ENCODE data around the gene RNF123. TPM values are rescaled to one million over a fixed set of nuclear protein-coding genes. Genes with fewer than 3 reads are reported as not detected.
"Not testable (repeated sequence)": the region's sequence is repeated elsewhere in the genome, so short reads cannot be mapped to it uniquely, and the experiment has no call there.

The RNF123 gene
- total RNA-seq, 2 experiments from 2014 or later: 20.3 to 21.5 TPM

- H3K4me3 Mint-ChIP-seq; DNase-seq; H3K27me3 Mint-ChIP-seq (ENCODE audit: low read depth); CTCF ChIA-PET; H3K36me3 Mint-ChIP-seq (ENCODE audit: low read depth); H3K27ac Mint-ChIP-seq; H3K9me3 Mint-ChIP-seq: not testable (repeated sequence)
- H3K4me1 Mint-ChIP-seq (ENCODE audit: low read depth): peaks cover 23% of the 10 kb centered on the region
- intact Hi-C loops (cut with micrococcal nuclease): loop anchor here (5.0 kb wide), 1 partner anchor 36 kb away; the partner anchor contains the start of gene GMPPB
Measured at GRCh38 chr3:49685846-49686245, 3.5 kb upstream of the RNF123 start.

- H3K27ac Mint-ChIP-seq; CTCF ChIA-PET; H3K9me3 Mint-ChIP-seq; H3K27me3 Mint-ChIP-seq (ENCODE audit: low read depth); H3K36me3 Mint-ChIP-seq (ENCODE audit: low read depth): not testable (repeated sequence)
- intact Hi-C loops (cut with micrococcal nuclease): loop anchor here (5.0 kb wide), 1 partner anchor 36 kb away; the partner anchor contains the start of gene GMPPB
- Mint-ChIP-seq H3K4me3 (peak overlapping the region; percentile 41), H3K4me1 (ENCODE audit: low read depth) (peaks cover 28% of the 10 kb centered on the region)
- peak; percentile 22 for DNase-seq
Measured at GRCh38 chr3:49686346-49686745, 3.0 kb upstream of the RNF123 start.

- H3K27ac Mint-ChIP-seq; CTCF ChIA-PET; H3K27me3 Mint-ChIP-seq (ENCODE audit: low read depth); H3K36me3 Mint-ChIP-seq (ENCODE audit: low read depth); H3K9me3 Mint-ChIP-seq: not testable (repeated sequence)
- intact Hi-C loops (cut with micrococcal nuclease): loop anchor here (5.0 kb wide), 1 partner anchor 35 kb away; the partner anchor contains the start of gene GMPPB
- Mint-ChIP-seq H3K4me1 (ENCODE audit: low read depth) (peaks cover 28% of the 10 kb centered on the region), H3K4me3 (peak overlapping the region; percentile 21)
- peak; percentile 27 for DNase-seq
Measured at GRCh38 chr3:49686769-49687423, 2.5 kb upstream of the RNF123 start.

GRCh38 chr3:49687424-49687795 lies 1.9 kb upstream of the RNF123 start:
- H3K9me3 Mint-ChIP-seq; DNase-seq; CTCF ChIA-PET; H3K27me3 Mint-ChIP-seq (ENCODE audit: low read depth); H3K27ac Mint-ChIP-seq; H3K36me3 Mint-ChIP-seq (ENCODE audit: low read depth): not testable (repeated sequence)
- intact Hi-C loops (cut with micrococcal nuclease): loop anchor here (5.0 kb wide), 1 partner anchor 35 kb away; the partner anchor contains the start of gene GMPPB
- peaks cover 28% of the 10 kb centered on the region for H3K4me1 Mint-ChIP-seq (ENCODE audit: low read depth)
- peak overlapping the region; percentile 21 for H3K4me3 Mint-ChIP-seq

GRCh38 chr3:49688338-49689045 lies 865 bp upstream of the RNF123 start:
- CTCF ChIA-PET: interaction anchor here (0.7 kb wide), 1 partner anchor 149 kb away, joined by 3 read pairs; no protein-coding TSS in a partner anchor

GRCh38 chr3:49689908-49690624 lies 709 bp downstream of the RNF123 start:
- peaks cover 33% of the 10 kb centered on the region for H3K4me1 Mint-ChIP-seq (ENCODE audit: low read depth)
- peak overlapping the region; percentile 37 for H3K27ac Mint-ChIP-seq
- CTCF ChIA-PET; H3K9me3 Mint-ChIP-seq; DNase-seq; H3K27me3 Mint-ChIP-seq (ENCODE audit: low read depth); H3K36me3 Mint-ChIP-seq (ENCODE audit: low read depth): not testable (repeated sequence)
- intact Hi-C loops (cut with micrococcal nuclease): loop anchor here (1.0 to 5.0 kb wide), 2 partner anchors 16 to 32 kb away; partner anchors contain the start of genes APEH and GMPPB
- peak overlapping the region; percentile 97 for H3K4me3 Mint-ChIP-seq

More at GRCh38 chr3:49688338-49689045, 865 bp upstream of the RNF123 start:
- Mint-ChIP-seq H3K27ac (peak overlapping the region; percentile 83), H3K4me1 (ENCODE audit: low read depth) (peaks cover 31% of the 10 kb centered on the region), H3K4me3 (peak overlapping the region; percentile 97)
- not testable (repeated sequence) for H3K36me3 Mint-ChIP-seq (ENCODE audit: low read depth); DNase-seq; H3K9me3 Mint-ChIP-seq; H3K27me3 Mint-ChIP-seq (ENCODE audit: low read depth)
- intact Hi-C loops (cut with micrococcal nuclease): loop anchor here (1.0 to 5.0 kb wide), 2 partner anchors 14 to 34 kb away; partner anchors contain the start of genes APEH and GMPPB

GRCh38 chr3:49690856-49691255 lies 1.5 kb downstream of the RNF123 start:
- H3K27ac Mint-ChIP-seq; H3K9me3 Mint-ChIP-seq; H3K27me3 Mint-ChIP-seq (ENCODE audit: low read depth); CTCF ChIA-PET; intact Hi-C loops (cut with micrococcal nuclease); DNase-seq; H3K36me3 Mint-ChIP-seq (ENCODE audit: low read depth): not testable (repeated sequence)
- Mint-ChIP-seq H3K4me1 (ENCODE audit: low read depth) (peaks cover 33% of the 10 kb centered on the region), H3K4me3 (peak overlapping the region; percentile 97)

GRCh38 chr3:49691481-49691880 lies 2.1 kb downstream of the RNF123 start:
- H3K27ac Mint-ChIP-seq; DNase-seq; CTCF ChIA-PET; intact Hi-C loops (cut with micrococcal nuclease); H3K9me3 Mint-ChIP-seq; H3K36me3 Mint-ChIP-seq (ENCODE audit: low read depth); H3K27me3 Mint-ChIP-seq (ENCODE audit: low read depth): not testable (repeated sequence)
- Mint-ChIP-seq H3K4me3 (peak overlapping the region; percentile 18), H3K4me1 (ENCODE audit: low read depth) (peaks cover 33% of the 10 kb centered on the region)

GRCh38 chr3:49694409-49695070 lies 5.2 kb downstream of the RNF123 start:
- H3K36me3 Mint-ChIP-seq (ENCODE audit: low read depth); H3K9me3 Mint-ChIP-seq; H3K27me3 Mint-ChIP-seq (ENCODE audit: low read depth); CTCF ChIA-PET; DNase-seq; H3K4me3 Mint-ChIP-seq; intact Hi-C loops (cut with micrococcal nuclease); H3K27ac Mint-ChIP-seq: not testable (repeated sequence)
- H3K4me1 Mint-ChIP-seq (ENCODE audit: low read depth): peaks cover 21% of the 10 kb centered on the region

- intact Hi-C loops (cut with micrococcal nuclease); H3K9me3 Mint-ChIP-seq; CTCF ChIA-PET; H3K27me3 Mint-ChIP-seq (ENCODE audit: low read depth); H3K27ac Mint-ChIP-seq; DNase-seq; H3K4me3 Mint-ChIP-seq; H3K36me3 Mint-ChIP-seq (ENCODE audit: low read depth): not testable (repeated sequence)
- H3K4me1 Mint-ChIP-seq (ENCODE audit: low read depth): peaks cover 14% of the 10 kb centered on the region
Measured at GRCh38 chr3:49695350-49696015, 6.1 kb downstream of the RNF123 start.

GRCh38 chr3:49699281-49699979 lies 10.1 kb downstream of the RNF123 start:
- intact Hi-C loops (cut with micrococcal nuclease): no loop called here
- no peaks in the 10 kb centered on the region for H3K4me1 Mint-ChIP-seq (ENCODE audit: low read depth)
- CTCF ChIA-PET: no interaction called here
- H3K4me3 Mint-ChIP-seq: no peak overlapping the region
- no peak for DNase-seq
- H3K36me3 Mint-ChIP-seq (ENCODE audit: low read depth): no peaks in the 10 kb centered on the region
- no peak overlapping the region for H3K27ac Mint-ChIP-seq
- H3K27me3 Mint-ChIP-seq (ENCODE audit: low read depth): no peaks in the 10 kb centered on the region
- no peaks in the 10 kb centered on the region for H3K9me3 Mint-ChIP-seq
